Measurements from ENCODE around the gene CD82. TPM values are rescaled to one million over a fixed set of nuclear protein-coding genes. Genes with fewer than 3 reads are reported as not detected.

CD82 gene
- total and polyA plus RNA-seq, 2 of the 8 experiments (the other 6 are each of a cell fraction or from before 2014, with no cell fraction given) = 7.9 to 10.3 TPM

DNA sequence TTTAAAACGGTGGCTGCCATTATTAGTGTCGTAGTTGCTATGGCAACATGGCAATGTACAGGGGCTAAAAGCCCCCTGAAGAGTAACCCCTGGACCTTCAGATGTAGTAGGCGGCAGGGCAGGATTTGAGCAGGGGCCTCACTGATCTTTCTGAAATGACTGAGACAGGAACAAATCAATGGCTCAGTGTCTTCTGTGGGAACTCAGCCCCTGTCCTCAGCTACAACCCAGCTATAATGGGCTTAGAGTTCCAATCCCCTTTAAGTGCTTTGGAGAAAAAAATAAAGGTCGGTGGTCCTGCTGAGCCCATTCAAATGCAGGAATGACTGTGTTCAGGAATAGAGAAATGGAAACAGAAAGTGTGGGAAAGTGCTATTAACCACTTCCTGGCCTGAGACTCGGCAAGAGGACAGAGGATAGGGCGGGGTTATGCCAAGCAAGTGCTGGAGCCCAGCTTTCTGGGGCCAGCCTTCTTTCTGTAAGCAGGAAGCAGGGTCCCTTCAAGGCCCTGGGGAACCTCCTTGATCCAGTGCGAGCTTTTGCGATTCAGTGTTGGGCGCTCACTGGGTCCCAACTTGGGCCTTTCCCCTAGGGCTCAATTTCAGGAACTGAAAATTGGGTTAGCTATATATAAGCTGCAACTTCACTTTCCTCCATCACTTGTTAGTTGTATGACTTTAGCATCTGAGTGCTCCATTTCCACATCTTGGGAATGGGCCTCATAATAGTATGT lies 6.1 kb upstream of the CD82 start (continued):
- TF ChIP-seq, protein P1, sequence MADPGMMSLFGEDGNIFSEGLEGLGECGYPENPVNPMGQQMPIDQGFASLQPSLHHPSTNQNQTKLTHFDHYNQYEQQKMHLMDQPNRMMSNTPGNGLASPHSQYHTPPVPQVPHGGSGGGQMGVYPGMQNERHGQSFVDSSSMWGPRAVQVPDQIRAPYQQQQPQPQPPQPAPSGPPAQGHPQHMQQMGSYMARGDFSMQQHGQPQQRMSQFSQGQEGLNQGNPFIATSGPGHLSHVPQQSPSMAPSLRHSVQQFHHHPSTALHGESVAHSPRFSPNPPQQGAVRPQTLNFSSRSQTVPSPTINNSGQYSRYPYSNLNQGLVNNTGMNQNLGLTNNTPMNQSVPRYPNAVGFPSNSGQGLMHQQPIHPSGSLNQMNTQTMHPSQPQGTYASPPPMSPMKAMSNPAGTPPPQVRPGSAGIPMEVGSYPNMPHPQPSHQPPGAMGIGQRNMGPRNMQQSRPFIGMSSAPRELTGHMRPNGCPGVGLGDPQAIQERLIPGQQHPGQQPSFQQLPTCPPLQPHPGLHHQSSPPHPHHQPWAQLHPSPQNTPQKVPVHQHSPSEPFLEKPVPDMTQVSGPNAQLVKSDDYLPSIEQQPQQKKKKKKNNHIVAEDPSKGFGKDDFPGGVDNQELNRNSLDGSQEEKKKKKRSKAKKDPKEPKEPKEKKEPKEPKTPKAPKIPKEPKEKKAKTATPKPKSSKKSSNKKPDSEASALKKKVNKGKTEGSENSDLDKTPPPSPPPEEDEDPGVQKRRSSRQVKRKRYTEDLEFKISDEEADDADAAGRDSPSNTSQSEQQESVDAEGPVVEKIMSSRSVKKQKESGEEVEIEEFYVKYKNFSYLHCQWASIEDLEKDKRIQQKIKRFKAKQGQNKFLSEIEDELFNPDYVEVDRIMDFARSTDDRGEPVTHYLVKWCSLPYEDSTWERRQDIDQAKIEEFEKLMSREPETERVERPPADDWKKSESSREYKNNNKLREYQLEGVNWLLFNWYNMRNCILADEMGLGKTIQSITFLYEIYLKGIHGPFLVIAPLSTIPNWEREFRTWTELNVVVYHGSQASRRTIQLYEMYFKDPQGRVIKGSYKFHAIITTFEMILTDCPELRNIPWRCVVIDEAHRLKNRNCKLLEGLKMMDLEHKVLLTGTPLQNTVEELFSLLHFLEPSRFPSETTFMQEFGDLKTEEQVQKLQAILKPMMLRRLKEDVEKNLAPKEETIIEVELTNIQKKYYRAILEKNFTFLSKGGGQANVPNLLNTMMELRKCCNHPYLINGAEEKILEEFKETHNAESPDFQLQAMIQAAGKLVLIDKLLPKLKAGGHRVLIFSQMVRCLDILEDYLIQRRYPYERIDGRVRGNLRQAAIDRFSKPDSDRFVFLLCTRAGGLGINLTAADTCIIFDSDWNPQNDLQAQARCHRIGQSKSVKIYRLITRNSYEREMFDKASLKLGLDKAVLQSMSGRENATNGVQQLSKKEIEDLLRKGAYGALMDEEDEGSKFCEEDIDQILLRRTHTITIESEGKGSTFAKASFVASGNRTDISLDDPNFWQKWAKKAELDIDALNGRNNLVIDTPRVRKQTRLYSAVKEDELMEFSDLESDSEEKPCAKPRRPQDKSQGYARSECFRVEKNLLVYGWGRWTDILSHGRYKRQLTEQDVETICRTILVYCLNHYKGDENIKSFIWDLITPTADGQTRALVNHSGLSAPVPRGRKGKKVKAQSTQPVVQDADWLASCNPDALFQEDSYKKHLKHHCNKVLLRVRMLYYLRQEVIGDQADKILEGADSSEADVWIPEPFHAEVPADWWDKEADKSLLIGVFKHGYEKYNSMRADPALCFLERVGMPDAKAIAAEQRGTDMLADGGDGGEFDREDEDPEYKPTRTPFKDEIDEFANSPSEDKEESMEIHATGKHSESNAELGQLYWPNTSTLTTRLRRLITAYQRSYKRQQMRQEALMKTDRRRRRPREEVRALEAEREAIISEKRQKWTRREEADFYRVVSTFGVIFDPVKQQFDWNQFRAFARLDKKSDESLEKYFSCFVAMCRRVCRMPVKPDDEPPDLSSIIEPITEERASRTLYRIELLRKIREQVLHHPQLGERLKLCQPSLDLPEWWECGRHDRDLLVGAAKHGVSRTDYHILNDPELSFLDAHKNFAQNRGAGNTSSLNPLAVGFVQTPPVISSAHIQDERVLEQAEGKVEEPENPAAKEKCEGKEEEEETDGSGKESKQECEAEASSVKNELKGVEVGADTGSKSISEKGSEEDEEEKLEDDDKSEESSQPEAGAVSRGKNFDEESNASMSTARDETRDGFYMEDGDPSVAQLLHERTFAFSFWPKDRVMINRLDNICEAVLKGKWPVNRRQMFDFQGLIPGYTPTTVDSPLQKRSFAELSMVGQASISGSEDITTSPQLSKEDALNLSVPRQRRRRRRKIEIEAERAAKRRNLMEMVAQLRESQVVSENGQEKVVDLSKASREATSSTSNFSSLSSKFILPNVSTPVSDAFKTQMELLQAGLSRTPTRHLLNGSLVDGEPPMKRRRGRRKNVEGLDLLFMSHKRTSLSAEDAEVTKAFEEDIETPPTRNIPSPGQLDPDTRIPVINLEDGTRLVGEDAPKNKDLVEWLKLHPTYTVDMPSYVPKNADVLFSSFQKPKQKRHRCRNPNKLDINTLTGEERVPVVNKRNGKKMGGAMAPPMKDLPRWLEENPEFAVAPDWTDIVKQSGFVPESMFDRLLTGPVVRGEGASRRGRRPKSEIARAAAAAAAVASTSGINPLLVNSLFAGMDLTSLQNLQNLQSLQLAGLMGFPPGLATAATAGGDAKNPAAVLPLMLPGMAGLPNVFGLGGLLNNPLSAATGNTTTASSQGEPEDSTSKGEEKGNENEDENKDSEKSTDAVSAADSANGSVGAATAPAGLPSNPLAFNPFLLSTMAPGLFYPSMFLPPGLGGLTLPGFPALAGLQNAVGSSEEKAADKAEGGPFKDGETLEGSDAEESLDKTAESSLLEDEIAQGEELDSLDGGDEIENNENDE (IDR thresholded peaks at IDR 0.05; ENCODE audit: insufficient replicate concordance, low read length) = peak; percentile 76
- TF ChIP-seq CREB1 (IDR thresholded peaks at IDR 0.05) (0 out of 2 replicates have a peak, but pooled peaks have one; percentile 19), RAD21 (IDR thresholded peaks at IDR 0.05 in 1 of 2, conservative IDR thresholded peaks at IDR 0.05 in 1 of 2; ENCODE audit: low read depth in 2 of 2, low read length in 2 of 2) (peak in 1 of 2 experiments; percentile 21; a peak in 2 of 4 replicates), SP1 (IDR thresholded peaks at IDR 0.05; ENCODE audit: low read depth, low read length) (peak; percentile 90), NANOG (IDR thresholded peaks at IDR 0.05; ENCODE audit: insufficient read depth, low read depth, low read length, poor library complexity, severe bottlenecking) (peak; percentile 34), YY1 (IDR thresholded peaks at IDR 0.05; ENCODE audit: low read depth, low read length) (0 out of 2 replicates have a peak, but pooled peaks have one; percentile 48), TCF12 (IDR thresholded peaks at IDR 0.05; ENCODE audit: low read depth, low read length) (0 out of 2 replicates have a peak, but pooled peaks have one; percentile 76), NRF1 (IDR thresholded peaks at IDR 0.05; ENCODE audit: low read depth, low read length) (no peak)
- TF ChIP-seq, protein P2, sequence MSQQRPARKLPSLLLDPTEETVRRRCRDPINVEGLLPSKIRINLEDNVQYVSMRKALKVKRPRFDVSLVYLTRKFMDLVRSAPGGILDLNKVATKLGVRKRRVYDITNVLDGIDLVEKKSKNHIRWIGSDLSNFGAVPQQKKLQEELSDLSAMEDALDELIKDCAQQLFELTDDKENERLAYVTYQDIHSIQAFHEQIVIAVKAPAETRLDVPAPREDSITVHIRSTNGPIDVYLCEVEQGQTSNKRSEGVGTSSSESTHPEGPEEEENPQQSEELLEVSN (IDR thresholded peaks at IDR 0.05) = peak; percentile 74
